Left colon (tissue), 2 donors: ENCODE measurements around the gene TRIM14. TPM values are rescaled to one million over a fixed set of nuclear protein-coding genes. Genes with fewer than 3 reads are reported as not detected.
"Not testable (repeated sequence)": the region's sequence is repeated elsewhere in the genome, so short reads cannot be mapped to it uniquely, and the experiment has no call there.

Source experiments
- ATAC-seq: fragments of 200-7000 bp; cut with Tn5 transposase; one replicate; pipeline ENCODE4 v1.9.1; 2020; ENCODE audit warnings: mild to moderate bottlenecking, moderate library complexity
- DNase-seq, 2 donors: peaks; one replicate each; pipeline ENCODE4 v3.0.0-alpha.2; 2020
- intact Hi-C, 2 donors: fragments of 100-400 bp; cut with DNase I in 1 of 2; cut with micrococcal nuclease in 1 of 2; formaldehyde crosslinking; loops; one replicate each; pipeline versions ENCODE4 v1.11.2 to v1.14.0; 2022; cut with DNase I, micrococcal nuclease
- total RNA-seq, 2 donors: library from RNA; stranded (reverse); fragmentation: NEBNext Ultra II Directional; extraction: Animal tissue kit (Norgen Biotek cat#: 25700); gene quantifications; one replicate each; pipeline ENCODE4 v1.2.1, GENCODE V29; 2021
- donor health status: DM: no; HTN: no; CAD: no.
- donor health status: DM: yes; HTN: yes; CAD: no.

The TRIM14 gene
- total RNA-seq, 2 donors from 2014 or later: 46.3 to 55.6 TPM

DNA sequence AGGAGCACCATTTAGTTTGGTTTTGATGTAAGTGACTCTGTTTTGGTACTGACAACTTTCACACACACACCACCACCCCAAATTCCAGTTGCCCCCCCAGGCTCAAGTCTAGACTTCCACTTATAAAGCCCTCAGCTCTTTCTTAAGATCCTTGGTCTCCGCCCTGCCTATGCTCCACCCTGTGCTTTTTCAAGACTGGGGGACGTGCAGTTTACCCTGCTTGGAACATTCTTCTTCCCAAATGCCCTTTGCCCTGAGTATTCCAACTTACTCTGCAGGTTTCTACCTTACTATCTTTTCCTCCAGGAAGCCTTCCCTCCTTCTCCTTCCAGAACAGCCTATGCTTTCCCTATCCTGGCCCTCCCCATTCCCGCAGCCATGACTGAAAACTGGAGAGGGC, 1.5 kb upstream of the TRIM14 start:
- ATAC-seq (peak; percentile 64), DNase-seq (peak; percentile 56 to 75)
- intact Hi-C loops: no loop called here

DNA sequence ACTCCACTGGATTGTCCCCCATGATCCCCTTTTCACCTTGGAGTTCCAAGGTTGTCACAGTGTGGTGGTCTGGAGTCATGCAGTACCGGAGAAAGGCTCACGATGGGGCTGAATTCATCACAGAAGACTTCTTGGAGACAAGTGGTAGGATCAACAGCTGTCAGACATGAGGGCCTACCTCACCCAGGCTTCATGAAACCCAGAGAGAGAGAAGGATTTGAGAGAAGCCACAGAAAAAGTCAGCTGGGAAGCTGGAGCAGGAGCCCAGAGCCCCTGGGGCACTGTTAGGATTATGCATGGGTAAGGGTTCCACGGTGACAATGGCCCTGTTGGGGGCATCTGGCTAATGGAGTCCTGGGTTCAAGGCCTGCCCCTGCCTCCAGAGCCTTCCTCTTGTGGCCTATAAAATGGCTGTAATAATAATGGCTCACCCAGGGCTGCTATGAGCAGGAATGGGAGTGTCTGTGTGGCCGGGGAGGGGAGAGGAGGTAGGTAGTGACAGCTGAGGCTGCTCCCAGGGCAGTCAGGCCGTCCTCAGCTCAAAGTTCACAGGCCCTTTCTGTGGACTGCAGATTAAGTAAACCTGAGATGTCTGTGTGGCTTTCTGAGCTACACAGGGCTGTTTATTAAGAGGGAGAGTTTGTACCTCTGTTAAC, 910 bp downstream of the TRIM14 start:
- ATAC-seq (peak; percentile 79), DNase-seq (peak; percentile 73 to 89)
- intact Hi-C loops: no loop called here

DNA sequence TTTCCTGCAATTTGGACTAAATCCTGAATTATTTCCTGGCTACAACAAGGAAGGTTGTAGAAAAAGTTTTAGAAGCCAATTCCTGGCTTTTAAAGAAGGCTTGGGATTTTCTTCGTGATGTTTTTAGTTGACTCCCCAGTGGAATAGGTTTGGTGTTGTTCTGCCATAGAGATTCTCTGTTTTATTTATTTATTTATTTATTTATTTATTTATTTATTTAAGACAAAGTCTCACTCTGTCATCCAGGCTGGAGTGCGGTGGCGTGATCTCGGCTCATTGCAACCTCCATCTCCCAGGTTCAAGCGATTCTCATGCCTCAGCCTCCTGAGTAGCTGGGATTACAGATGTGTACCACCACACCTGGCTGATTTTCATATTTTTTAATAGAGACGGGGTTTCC, 1.9 kb downstream of the TRIM14 start:
- ATAC-seq, intact Hi-C loops: not testable (repeated sequence)
- DNase-seq: peak in 1 of 2 donors; percentile 13

DNA sequence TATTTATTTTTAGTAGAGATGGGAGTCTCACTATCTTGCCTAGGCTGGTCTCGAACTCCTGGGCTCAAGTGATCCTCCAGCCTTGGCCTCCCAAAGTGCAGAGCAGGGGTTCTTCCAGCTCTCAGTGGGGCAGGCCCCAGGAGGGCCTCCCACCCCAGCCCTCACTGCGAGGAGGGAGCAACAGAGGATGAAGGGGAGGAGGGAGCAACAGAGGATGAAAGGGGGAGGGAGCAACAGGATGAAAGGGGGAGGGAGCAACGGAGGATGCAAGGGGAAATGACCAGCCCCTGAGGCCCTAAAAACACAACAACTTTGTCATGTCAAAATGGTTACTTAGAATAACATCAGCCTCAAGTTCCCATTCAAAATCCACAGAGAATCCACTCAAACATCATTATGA, 10.0 kb downstream of the TRIM14 start:
- ATAC-seq (no peak), DNase-seq (peak in 1 of 2 donors; percentile 22)
- intact Hi-C loops: no loop called here

DNA sequence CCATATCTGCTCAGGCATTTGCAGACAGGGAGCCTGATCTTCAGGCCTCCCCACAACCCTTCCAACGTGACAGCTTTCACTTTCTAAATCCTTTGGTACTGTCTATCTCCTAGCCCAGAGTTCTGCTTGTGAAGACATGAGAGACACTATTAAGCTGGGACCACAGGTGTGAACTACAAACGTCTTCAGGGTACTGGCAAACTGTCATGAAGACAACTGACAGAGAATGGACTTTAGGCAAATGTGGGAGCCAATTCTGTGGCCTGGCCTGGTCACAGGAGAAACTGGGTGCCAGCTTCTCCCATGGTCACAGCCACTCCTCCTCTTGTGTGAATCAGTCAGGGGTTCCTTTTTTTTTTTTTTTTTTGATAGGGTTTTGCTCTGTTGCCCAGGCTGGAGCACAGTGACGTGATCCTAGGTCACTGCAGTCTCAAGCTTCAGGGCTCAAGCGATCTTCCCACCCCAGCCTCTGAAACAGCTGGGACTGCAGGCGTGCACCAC, 10.4 kb downstream of the TRIM14 start:
- peak; percentile 27 for ATAC-seq
- DNase-seq: peak in 1 of 2 donors; percentile 20
- intact Hi-C loops: no loop called here

DNA sequence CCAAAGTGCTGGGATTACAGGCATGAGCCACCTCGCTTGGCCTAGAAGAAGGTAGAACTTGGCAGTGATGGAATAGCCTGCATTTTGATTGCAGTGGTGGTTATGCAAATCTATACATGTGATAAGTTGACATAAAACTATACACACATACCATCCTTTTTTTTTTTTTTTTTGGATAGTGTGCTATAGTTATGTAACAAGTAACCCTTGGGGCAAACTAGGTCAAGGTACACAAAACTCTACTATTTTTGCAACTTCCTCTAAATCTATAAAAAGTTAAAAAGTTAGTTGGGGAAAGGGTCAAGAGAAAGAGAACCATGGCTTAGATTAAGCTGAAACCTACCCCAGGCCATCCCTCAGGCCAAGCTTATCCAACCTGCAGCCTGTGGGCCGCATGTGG, 11.1 kb downstream of the TRIM14 start:
- intact Hi-C loops: no loop called here
- DNase-seq (no peak), ATAC-seq (no peak)

DNA sequence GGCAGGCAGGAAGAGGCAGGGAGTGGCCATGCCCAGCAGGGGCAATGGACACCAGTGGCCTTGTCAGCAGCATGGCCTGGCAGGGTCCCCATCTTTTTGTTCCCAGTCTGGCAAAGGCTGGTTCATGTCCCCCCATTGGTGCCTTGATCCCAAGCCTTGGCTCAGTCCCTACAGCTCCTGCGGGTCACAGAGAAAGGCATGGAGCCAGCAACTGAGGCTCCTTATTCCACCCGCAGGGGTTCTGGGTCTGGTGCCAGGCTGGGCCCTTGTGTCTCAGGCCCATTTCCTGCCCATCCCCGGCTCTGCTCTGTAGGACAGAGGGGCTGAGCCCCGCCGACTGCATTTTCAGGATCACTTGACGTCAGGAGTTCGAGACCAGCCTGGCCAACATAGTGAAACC, 14.0 kb downstream of the TRIM14 start:
- ATAC-seq (no peak), DNase-seq (peak in 1 of 2 donors; percentile 18)
- intact Hi-C loops: no loop called here

DNA sequence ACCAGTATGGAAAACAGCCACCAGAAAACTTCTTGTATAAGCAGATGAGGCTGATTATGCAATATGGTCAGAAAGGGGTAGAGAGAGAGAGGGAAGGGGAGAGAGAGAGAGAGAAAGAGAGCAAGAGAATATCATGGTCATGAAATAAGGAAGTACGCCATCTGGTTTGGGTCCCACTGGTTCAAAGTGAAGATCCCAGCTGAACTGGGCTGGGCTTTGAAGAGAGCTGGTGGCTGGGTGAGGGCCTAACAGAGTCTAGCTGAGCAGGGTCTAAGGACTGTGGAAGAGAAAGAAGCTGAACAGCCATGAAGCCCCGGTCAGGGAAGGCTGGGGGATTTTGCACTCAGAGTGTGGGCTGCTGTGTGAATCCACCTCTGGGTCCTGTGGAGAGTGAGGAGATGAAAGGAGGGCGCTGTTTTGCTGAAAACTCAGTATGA, 14.6 kb downstream of the TRIM14 start:
- no peak for ATAC-seq
- intact Hi-C loops: no loop called here
- DNase-seq: peak in 1 of 2 donors; percentile 29

DNA sequence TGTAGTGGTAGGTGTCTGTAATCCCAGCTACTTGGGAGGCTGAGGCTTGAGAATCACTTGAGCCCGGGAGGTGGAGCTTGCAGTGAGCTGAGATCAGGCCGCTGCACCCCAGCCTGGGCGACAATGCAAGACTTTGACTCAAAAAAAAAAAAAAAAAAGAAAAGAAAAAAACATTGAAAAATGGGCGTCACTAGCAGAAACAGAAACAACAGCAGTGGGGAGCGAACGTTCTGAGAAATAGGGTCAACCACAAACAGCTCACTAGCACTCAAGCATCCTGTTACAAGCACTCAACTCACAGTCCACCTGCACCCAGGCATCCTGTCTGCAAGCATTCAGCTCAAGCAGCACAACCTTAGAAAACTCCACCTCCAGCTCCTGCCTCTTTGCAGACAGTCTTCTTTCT, 17.2 kb downstream of the TRIM14 start:
- ATAC-seq: peak; percentile 40
- peak; percentile 36 to 46 for DNase-seq
- intact Hi-C loops: no loop called here

DNA sequence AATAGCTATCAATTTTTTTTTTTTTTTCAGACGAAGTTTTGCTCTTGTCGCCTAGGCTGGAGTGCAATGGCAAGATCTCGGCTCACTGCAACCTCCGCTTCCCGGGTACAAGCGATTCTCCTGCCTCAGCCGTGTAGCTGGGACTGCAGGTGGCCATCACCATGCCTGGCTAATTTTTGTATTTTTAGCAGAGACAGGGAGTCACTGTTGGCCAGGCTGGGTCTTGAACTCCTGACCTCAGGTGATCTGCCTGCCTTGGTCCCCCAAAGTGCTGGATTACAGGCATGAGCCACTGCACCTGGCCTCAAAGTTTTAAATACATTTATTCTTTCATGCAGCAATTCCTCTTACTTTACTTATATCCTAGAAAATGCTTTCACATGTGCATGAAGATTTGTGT, 17.6 kb downstream of the TRIM14 start:
- DNase-seq: no peak
- intact Hi-C loops: no loop called here
- no peak for ATAC-seq

DNA sequence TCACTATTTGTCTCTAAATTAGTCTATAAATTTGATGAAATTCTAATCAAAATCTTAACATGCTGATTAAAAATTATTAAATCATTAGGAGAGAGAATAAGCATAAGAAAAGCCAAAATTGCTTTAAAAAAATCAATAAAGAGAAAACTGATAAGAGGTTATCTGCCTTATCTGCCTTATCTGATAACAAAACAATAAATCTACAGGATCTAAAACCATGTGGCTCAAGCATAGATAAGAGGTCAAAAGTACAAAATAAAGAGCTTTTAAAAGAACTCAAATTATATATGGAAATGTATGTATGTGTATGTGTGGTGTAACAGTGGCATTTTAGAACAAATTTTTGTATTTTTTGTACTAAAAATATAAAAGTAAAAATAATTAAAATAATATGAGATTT, 18.6 kb downstream of the TRIM14 start:
- DNase-seq (no peak), ATAC-seq (peak; percentile 70)
- intact Hi-C loops: no loop called here

DNA sequence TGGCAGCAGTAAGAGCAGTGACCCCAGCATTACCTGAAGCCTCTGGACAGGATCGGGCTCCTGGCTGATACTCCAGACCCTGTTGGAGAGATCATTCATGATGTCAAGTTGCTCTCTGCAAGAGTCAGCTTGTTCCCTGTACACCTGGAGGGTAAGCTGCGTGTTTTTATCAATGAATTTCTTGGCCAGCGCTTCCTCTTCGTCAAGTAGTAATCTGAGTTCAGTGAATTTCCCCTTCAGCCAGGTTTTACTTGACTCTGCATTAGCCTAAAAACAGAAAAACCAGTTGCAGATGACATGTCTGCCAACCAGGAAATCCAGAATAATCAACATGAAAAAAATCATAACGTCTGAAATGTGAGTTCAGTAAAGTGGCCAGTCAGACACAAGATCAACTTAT, 19.1 kb downstream of the TRIM14 start:
- DNase-seq (peak in 1 of 2 donors; percentile 19), ATAC-seq (peak; percentile 62)

DNA sequence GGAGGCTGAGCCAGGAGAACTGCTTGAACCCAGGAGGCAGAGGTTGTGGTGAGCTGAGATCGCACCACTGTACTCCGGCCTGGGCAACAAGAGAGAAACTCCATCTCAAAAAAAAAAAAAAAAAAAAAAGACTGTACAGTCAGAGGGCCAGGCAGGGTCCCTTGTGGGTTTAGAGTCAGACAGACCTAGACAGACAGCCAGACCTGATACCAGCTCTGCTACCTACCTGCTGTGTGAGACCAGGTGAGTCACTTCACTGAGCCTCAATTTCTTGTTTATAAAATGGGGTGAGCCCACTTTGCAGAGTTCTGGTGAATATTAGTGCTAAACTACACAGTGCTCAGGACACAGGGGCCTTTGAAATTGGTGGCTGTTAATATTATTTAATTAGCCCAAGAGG, 19.7 kb downstream of the TRIM14 start:
- DNase-seq (peak in 1 of 2 donors; percentile 15), ATAC-seq (no peak)
- intact Hi-C loops: no loop called here

More for the DNA sequence above, 19.1 kb downstream of the TRIM14 start:
- intact Hi-C loops: no loop called here

DNA sequence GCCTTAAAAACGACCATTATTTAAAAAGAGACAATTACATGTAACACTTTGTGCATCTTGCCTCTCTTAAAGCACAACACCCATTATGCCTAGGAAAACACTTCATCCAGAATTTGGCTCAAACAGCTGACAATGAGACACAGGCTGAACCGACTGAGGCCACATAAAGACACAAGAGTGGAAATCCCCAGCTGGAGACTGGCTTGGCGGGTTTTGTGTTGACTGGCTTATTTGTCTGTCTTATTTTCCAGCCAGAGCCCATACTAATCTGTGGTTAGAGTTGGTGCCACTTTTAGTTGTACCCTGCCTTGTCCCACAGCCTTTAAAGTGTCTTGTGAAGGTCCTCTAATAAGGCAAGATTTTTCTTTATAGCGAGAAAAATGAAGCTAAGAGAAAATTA, 21.2 kb downstream of the TRIM14 start:
- intact Hi-C loops: no loop called here
- DNase-seq (peak in 1 of 2 donors; percentile 22), ATAC-seq (no peak)

DNA sequence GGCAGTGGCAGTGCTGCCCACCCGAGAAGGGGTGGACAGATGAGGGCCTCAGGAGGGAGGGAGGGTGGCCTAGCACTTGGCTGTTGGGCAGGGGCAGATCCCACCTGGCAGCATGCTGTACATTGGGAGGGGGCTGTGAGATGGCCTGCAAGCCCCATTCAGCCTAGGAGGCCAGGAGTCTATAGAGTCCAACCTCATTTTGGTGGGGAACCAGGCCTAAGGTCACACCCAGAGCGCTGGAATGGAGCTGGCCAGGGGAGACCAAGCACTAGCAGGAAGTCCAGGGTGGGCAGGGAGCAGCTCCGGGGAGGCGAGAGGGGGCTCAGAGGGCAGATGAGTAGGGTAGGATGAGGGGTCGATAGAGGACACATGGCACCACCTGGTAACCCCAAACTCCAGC, 22.9 kb downstream of the TRIM14 start:
- intact Hi-C loops: no loop called here
- no peak for ATAC-seq
- DNase-seq: no peak

DNA sequence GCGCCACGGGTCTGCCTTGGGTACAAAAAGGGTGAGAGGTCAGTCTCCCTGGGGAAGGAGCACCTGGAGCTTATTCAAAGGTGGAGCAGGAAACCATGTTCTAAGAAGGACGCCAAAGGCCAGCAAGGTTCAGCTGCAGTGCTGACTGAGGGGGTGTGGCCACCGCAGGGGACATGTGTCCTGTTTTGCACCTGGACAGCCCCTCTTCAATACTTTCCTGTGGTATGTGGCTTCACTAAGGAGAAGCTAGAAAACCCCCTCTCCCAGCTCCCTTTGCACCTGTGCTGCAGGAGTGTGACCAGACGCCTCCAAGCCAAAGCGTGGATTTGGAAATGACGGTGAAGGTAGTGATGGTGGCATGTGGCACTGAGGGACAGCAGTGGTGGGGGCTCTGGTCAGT, 23.6 kb downstream of the TRIM14 start:
- DNase-seq (no peak), ATAC-seq (no peak)
- intact Hi-C loops: no loop called here

DNA sequence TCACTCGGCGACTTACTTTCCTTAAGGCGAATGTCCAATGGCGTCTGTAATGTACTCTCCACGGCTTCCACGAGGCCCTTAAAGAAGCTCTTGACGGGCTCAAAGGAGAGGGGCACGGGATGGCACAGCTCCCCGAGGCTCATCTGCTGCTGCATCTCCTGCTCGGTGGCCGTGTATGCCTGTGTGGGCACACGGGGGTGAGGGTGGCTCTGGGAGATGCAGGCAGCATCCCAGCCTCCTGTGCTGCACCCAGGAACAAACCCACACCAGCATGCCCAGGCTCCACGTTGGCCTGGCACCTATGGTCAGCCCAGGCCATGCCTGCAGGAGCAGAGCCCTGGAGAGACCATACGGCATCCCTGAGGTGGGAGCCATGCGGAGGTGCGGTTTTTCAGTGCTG, 24.2 kb downstream of the TRIM14 start:
- no peak for ATAC-seq
- intact Hi-C loops: no loop called here
- DNase-seq: no peak

DNA sequence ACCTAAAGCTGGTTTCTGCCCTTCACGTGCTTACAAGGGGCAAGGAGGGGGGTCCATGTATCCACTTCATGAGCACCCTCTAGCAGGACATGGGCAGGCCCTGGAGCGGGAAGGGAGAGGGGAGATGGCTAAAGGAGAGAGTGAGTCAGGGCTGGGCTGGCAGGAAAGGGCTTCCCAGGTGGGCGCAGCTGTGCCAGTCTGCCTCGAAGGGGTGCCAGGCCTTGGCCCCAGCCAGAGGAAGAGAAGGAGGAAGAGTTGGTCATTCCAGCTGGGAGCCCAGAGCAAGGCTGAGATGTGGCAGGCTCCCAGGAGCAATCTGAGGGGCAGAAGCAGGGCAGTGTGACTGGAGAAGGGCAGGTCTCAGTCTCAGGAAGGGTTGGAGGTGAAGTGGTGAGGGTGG, 24.7 kb downstream of the TRIM14 start:
- intact Hi-C loops: no loop called here
- ATAC-seq (peak; percentile 3), DNase-seq (peak in 1 of 2 donors; percentile 19)

DNA sequence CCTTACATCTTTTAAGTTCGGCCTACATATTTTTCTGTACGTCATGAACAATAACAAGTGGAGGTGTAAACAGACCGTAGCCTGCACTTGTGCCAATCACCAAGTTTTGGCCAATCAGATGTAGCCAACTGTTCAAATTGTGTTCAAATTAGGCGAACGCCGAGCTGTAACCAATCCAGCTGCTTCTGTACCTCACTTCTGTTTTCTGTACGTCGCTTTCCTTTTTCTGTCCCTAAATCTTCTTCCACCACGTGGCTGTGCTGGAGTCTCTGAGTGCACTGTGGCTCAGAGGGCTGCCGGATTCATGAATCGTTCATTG, 26.4 kb downstream of the TRIM14 start:
- DNase-seq (peak in 1 of 2 donors; percentile 7), ATAC-seq (no peak)
- intact Hi-C loops: no loop called here

DNA sequence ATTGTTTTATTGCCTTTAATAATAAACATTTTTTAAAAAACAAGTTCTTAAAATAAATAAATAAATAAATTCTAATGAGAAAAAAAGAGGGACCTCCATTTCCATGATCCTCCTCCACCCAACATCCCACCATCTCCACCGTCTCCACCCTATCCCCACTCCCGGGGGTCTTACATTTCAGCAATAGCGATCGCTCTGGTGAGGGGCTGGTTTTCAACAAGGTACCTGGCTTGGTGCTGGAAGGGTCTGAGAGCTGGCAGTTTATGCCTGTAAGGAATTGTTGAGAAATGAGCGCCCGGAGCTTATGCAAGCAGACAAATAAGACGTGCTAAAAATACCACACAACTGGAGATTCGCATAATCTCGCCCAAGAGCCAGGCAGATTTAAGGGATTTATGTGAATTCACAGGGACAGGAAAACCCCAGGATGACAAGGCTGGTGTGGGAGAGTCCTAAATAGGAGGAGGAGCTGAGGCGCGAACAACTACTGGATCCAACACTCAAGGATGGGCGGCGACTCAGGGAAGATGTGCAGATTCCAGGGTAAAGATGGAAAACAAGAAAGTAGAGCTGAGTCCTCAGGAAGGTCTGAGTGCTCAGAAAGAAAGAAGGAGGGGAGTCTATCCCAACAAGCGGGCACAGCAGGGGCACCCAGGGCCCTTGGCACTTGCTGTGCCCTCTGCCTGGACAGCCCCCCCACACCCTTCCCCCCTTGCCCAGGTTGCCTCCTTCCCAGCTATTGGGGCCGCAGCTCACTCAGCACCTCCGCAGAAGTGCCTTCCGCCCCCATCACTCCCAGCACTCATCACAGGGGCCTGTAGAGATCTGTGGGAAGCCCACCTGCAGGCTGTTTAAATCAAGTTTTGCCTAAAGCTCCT, 27.0 kb downstream of the TRIM14 start:
- no peak for ATAC-seq
- DNase-seq: peak in 1 of 2 donors; percentile 19
- intact Hi-C loops: no loop called here
